Activated T-helper 2 cell treated with anti-CD3 and anti-CD28 coated beads, Interferon-gamma antibody, Interleukin-2, Interleukin-4, amounts not matched to agents 10 μg/mL and 5 μg/mL and 100 μg/mL, durations not matched to agents 14 hours and 24 hours and 36 hours (primary cell): ENCODE measurements around the gene MVB12B. TPM values are rescaled to one million over a fixed set of nuclear protein-coding genes. Genes with fewer than 3 reads are reported as not detected.

Experiments used
- DNase-seq: peaks from one replicate; pipeline ENCODE4 v3.0.0; 2021; ENCODE audit warnings: low spot score
- H3K27ac Mint-ChIP-seq: one replicate; pipeline ENCODE4 v1.8.0; 2021; ENCODE audit warnings: mixed read lengths
- H3K27me3 Mint-ChIP-seq: one replicate; pipeline ENCODE4 v1.8.0; 2021; ENCODE audit warnings: low read depth, mixed read lengths
- H3K36me3 Mint-ChIP-seq: one replicate; pipeline ENCODE4 v1.8.0; 2021; ENCODE audit warnings: low read depth, mixed read lengths
- H3K4me1 Mint-ChIP-seq: one replicate; pipeline ENCODE4 v1.8.0; 2021; ENCODE audit warnings: low read depth, mixed read lengths
- H3K4me3 Mint-ChIP-seq: one replicate; pipeline ENCODE4 v1.8.0; 2021; ENCODE audit warnings: low read depth, mild to moderate bottlenecking, moderate library complexity, mixed read lengths
- H3K9me3 Mint-ChIP-seq: one replicate; pipeline ENCODE4 v1.8.0; 2021; ENCODE audit warnings: mixed read lengths
- intact Hi-C: fragments of 100-400 bp; cut with micrococcal nuclease; formaldehyde crosslinking; loops from one replicate; pipeline ENCODE4 v1.15.1; 2023
- total RNA-seq: library from RNA; stranded (reverse); gene quantifications from 2 replicates; pipeline ENCODE4 v1.2.3, GENCODE V29; 2022

MVB12B gene
- total RNA-seq, 1 donor from 2014 or later = 0.50 TPM

GRCh38 chr9:126483468-126484073 lies 156.9 kb downstream of the MVB12B start:
- Mint-ChIP-seq H3K4me3 (no peak overlapping the region), H3K27ac (no peak overlapping the region), H3K27me3 (peaks cover 44% of the 10 kb centered on the region), H3K9me3 (no peaks in the 10 kb centered on the region), H3K36me3 (no peaks in the 10 kb centered on the region), H3K4me1 (peaks cover 10% of the 10 kb centered on the region)
- intact Hi-C loops = no loop called here
- no peak for DNase-seq

DNA sequence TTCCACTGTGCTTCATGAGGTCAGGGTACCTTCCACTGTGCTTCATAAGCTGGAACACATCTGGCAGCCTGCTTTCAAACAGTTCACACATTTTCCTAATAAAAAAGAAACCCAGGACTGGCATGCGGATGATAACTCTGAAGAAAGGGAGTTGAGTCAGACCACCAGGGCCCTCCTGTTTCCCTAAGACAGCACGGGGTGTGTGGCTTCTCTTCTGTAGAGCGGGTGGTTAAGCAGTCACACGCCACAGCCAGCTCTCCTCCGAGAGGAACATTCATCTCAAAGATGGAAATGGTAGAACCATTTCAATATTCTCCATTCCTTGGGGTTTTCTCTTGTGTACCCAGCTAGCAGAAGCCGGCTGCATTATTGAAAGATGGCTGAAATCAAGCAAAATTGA lies 159.0 kb downstream of the MVB12B start:
- no peaks in the 10 kb centered on the region for H3K36me3 Mint-ChIP-seq
- H3K27me3 Mint-ChIP-seq = peaks cover 42% of the 10 kb centered on the region
- intact Hi-C loops = no loop called here
- no peak for DNase-seq
- no peak overlapping the region for H3K27ac Mint-ChIP-seq
- H3K9me3 Mint-ChIP-seq = no peaks in the 10 kb centered on the region
- no peak overlapping the region for H3K4me3 Mint-ChIP-seq
- H3K4me1 Mint-ChIP-seq = peaks cover 14% of the 10 kb centered on the region

- Mint-ChIP-seq H3K36me3 (no peaks in the 10 kb centered on the region), H3K4me1 (peaks cover 14% of the 10 kb centered on the region), H3K4me3 (no peak overlapping the region), H3K27ac (no peak overlapping the region), H3K9me3 (no peaks in the 10 kb centered on the region), H3K27me3 (peaks cover 40% of the 10 kb centered on the region)
- intact Hi-C loops = no loop called here
- DNase-seq = no peak
These were observed 159.6 kb downstream of the MVB12B start for GRCh38 chr9:126486276-126486675.

DNA sequence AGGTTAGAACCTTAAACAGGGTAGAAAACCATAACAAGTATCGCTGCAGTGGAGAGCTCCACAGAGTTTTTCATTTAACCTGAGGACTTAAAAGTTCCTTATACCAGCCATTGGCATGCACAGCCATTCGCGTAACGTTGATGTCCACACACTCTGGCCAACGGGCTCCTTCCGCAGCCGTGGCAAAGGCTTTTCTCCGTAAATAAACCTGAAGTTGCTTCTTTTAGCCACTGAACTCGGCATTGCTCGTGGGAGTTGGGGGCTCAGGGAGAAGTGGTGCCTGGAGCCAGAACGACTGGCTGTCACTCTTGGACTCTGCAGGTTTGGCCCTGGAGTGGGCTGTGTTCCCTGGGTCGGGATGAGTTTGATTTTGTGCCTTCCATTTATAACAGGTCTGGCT lies 161.2 kb downstream of the MVB12B start:
- intact Hi-C loops = no loop called here

DNA sequence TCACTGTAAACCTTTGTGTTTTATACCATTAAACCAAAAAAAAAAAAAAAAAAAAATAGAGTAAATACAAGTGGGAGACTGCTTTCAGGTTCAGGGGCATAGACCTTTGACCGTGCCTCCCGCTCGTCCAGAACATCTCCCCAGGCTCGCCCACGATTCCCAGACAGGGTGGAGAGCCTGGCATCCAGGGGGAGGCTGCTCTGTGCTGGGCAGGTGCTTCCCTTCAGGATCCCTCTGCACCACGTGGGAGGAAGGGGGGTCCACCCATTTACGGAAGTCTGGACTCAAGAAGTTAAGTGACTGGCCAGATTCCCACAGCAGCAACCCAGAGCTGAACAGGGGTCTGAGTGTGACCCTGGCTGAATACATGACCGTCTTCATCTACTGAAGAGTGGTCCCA lies 161.7 kb downstream of the MVB12B start:
- Mint-ChIP-seq H3K27me3 (peaks cover 45% of the 10 kb centered on the region), H3K36me3 (no peaks in the 10 kb centered on the region), H3K9me3 (no peaks in the 10 kb centered on the region), H3K4me1 (peaks cover 12% of the 10 kb centered on the region), H3K27ac (no peak overlapping the region), H3K4me3 (no peak overlapping the region)
- intact Hi-C loops = no loop called here
- DNase-seq = no peak

More for the DNA sequence above, 161.2 kb downstream of the MVB12B start:
- no peak overlapping the region for H3K27ac Mint-ChIP-seq
- H3K27me3 Mint-ChIP-seq = peaks cover 44% of the 10 kb centered on the region
- H3K4me3 Mint-ChIP-seq = no peak overlapping the region
- no peaks in the 10 kb centered on the region for H3K36me3 Mint-ChIP-seq
- DNase-seq = no peak
- H3K9me3 Mint-ChIP-seq = no peaks in the 10 kb centered on the region
- H3K4me1 Mint-ChIP-seq = peaks cover 14% of the 10 kb centered on the region

GRCh38 chr9:126488881-126489404 lies 162.3 kb downstream of the MVB12B start:
- Mint-ChIP-seq H3K4me3 (no peak overlapping the region), H3K27me3 (peaks cover 45% of the 10 kb centered on the region), H3K27ac (no peak overlapping the region), H3K36me3 (no peaks in the 10 kb centered on the region), H3K9me3 (no peaks in the 10 kb centered on the region), H3K4me1 (peaks cover 6% of the 10 kb centered on the region)
- intact Hi-C loops = no loop called here
- no peak for DNase-seq

DNA sequence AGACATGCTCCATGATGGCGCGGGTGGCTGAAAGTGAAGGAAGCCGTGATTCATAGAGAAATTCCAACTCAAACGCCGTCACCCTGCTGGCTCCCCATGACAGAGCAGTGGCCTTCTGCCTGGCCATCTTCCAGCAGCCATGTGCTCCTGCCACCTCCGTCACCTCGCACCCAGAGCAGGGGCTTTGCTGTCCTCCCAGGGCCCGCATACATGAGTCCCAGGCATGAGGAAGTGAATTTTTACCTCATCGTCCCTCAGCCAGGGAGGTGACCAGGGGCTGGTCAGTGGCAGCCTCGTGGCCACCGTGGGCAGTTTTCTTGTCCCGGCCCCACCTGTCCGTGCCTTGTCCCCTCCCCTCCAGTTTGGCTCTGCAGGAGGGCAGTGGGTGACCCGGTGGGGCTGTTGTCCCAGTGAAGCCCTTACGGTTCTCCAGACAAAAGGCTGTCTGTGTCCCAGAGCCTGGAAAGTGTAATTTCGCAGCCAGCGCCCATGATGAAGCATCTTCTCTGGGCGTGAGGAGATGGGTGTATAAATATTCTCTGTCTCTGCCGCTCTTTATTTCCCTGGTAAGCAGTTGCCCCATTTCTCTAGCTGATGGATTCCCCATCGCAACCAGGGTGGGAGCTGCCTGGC lies 163.1 kb downstream of the MVB12B start:
- no peak for DNase-seq
- intact Hi-C loops = loop anchor here (2.0 to 5.0 kb wide), 4 partner anchors 93 to 1082 kb away; no protein-coding TSS in a partner anchor
- Mint-ChIP-seq H3K4me1 (peaks cover 4% of the 10 kb centered on the region), H3K27ac (no peak overlapping the region), H3K27me3 (peaks cover 47% of the 10 kb centered on the region), H3K9me3 (no peaks in the 10 kb centered on the region), H3K4me3 (no peak overlapping the region), H3K36me3 (no peaks in the 10 kb centered on the region)

- no peaks in the 10 kb centered on the region for H3K9me3 Mint-ChIP-seq
- peaks cover 47% of the 10 kb centered on the region for H3K27me3 Mint-ChIP-seq
- no peaks in the 10 kb centered on the region for H3K36me3 Mint-ChIP-seq
- no peak overlapping the region for H3K4me3 Mint-ChIP-seq
- no peak overlapping the region for H3K27ac Mint-ChIP-seq
- H3K4me1 Mint-ChIP-seq = peaks cover 4% of the 10 kb centered on the region
- intact Hi-C loops = loop anchor here (2.0 to 5.0 kb wide), 4 partner anchors 93 to 1083 kb away; no protein-coding TSS in a partner anchor
- no peak for DNase-seq
These were observed 163.6 kb downstream of the MVB12B start for GRCh38 chr9:126490214-126490631.

DNA sequence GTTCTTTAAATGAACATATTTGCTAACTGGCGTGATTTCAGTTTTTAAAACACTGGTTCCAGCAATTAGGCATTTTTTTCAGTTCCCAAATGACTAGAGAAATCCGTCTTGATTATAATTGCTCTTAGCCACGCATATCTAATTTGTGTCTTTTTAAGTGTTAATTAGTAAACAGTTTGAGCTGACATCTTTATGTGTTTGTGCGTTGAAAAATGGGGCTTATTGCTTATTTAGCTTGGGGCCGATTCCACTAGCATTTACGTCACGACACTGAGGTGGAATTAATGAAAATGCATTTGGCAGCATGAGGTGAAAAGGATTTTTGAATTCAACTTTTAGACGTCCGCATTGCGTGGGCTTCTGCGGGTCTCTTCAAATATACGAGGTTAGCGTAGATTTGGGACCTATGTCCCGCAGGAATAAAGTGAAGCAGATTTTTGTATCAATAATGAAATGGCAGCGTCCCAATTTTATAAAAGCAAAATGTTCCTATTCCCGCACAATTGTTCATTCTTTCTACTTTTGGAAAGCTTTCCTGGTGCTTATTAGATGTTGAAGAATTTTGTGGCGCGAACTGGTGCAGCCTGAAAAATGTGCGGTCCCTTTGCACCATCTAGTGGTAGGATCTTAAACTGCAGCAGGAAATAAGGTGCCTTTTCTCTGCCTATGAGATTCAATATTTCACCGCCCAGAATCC lies 164.4 kb downstream of the MVB12B start:
- peak; percentile 36 for DNase-seq
- Mint-ChIP-seq H3K4me1 (peaks cover 4% of the 10 kb centered on the region), H3K4me3 (no peak overlapping the region), H3K27me3 (peaks cover 54% of the 10 kb centered on the region), H3K36me3 (no peaks in the 10 kb centered on the region), H3K9me3 (no peaks in the 10 kb centered on the region), H3K27ac (no peak overlapping the region)
- intact Hi-C loops = loop anchor here (2.0 to 5.0 kb wide), 4 partner anchors 94 to 1084 kb away; no protein-coding TSS in a partner anchor

GRCh38 chr9:126491568-126491879 lies 164.9 kb downstream of the MVB12B start:
- intact Hi-C loops = loop anchor here (2.0 to 5.0 kb wide), 4 partner anchors 95 to 1084 kb away; no protein-coding TSS in a partner anchor
- no peak overlapping the region for H3K27ac Mint-ChIP-seq
- DNase-seq = no peak
- H3K4me1 Mint-ChIP-seq = peaks cover 4% of the 10 kb centered on the region
- no peaks in the 10 kb centered on the region for H3K9me3 Mint-ChIP-seq
- H3K36me3 Mint-ChIP-seq = no peaks in the 10 kb centered on the region
- no peak overlapping the region for H3K4me3 Mint-ChIP-seq
- H3K27me3 Mint-ChIP-seq = peaks cover 55% of the 10 kb centered on the region

DNA sequence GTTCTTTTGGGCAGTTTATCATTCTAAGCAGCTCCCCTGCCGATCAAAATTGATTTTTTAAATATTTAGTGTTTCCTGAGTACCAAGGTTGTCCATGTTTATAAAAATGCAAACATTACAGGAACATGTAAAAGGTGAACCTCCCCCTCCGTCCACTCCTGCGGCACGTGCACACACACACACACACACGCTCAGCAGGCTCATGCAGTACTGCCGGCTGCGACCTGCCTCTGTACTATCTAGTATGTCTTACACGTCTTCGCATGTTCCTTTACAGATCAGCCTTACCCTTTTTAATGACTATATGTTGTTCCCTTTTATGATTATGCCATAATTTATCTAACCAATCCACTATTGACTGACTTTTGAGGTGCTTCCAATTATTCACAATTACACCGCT lies 165.3 kb downstream of the MVB12B start:
- no peak overlapping the region for H3K27ac Mint-ChIP-seq
- H3K9me3 Mint-ChIP-seq = no peaks in the 10 kb centered on the region
- peaks cover 57% of the 10 kb centered on the region for H3K27me3 Mint-ChIP-seq
- no peak for DNase-seq
- intact Hi-C loops = loop anchor here (2.0 to 5.0 kb wide), 4 partner anchors 95 to 1085 kb away; no protein-coding TSS in a partner anchor
- H3K4me1 Mint-ChIP-seq = peaks cover 4% of the 10 kb centered on the region
- no peak overlapping the region for H3K4me3 Mint-ChIP-seq
- no peaks in the 10 kb centered on the region for H3K36me3 Mint-ChIP-seq

- no peak overlapping the region for H3K27ac Mint-ChIP-seq
- peaks cover 57% of the 10 kb centered on the region for H3K27me3 Mint-ChIP-seq
- H3K9me3 Mint-ChIP-seq = no peaks in the 10 kb centered on the region
- no peaks in the 10 kb centered on the region for H3K36me3 Mint-ChIP-seq
- intact Hi-C loops = loop anchor here (5.0 kb wide), 1 partner anchor 1087 kb away; no protein-coding TSS in a partner anchor
- H3K4me3 Mint-ChIP-seq = no peak overlapping the region
- no peak for DNase-seq
- peaks cover 4% of the 10 kb centered on the region for H3K4me1 Mint-ChIP-seq
These were observed 167.6 kb downstream of the MVB12B start for GRCh38 chr9:126494264-126494663.

- Mint-ChIP-seq H3K9me3 (no peaks in the 10 kb centered on the region), H3K27ac (no peak overlapping the region)
- intact Hi-C loops = loop anchor here (5.0 kb wide), 1 partner anchor 1087 kb away; no protein-coding TSS in a partner anchor
These were observed 168.1 kb downstream of the MVB12B start for GRCh38 chr9:126494746-126495145.

More at GRCh38 chr9:126494746-126495145, 168.1 kb downstream of the MVB12B start:
- Mint-ChIP-seq H3K4me3 (no peak overlapping the region), H3K4me1 (peaks cover 5% of the 10 kb centered on the region), H3K27me3 (peaks cover 55% of the 10 kb centered on the region), H3K36me3 (no peaks in the 10 kb centered on the region)
- no peak for DNase-seq
